ENCODE results near the gene FBLN1. TPM values are rescaled to one million over a fixed set of nuclear protein-coding genes. Genes with fewer than 3 reads are reported as not detected.

Gene FBLN1
- total RNA-seq, 1 experiment from 2014 or later: 183 TPM

- no peak for ATAC-seq
- Mint-ChIP-seq H3K9me3 (no peaks in the 10 kb centered on the region), H3K27ac (no peak overlapping the region; the same call in 1 of the 2 replicates), H3K27me3 (ENCODE audit: low read depth) (peaks cover 14% of the 10 kb centered on the region), H3K36me3 (no peaks in the 10 kb centered on the region), H3K4me3 (peak overlapping the region; percentile 33), H3K4me1 (peaks cover 61% of the 10 kb centered on the region)
- TF ChIP-seq HMGA2 (CRISPR knock-in tag; IDR thresholded peaks at IDR 0.05): no peak
- no peak for TF ChIP-seq HMGXB4 (CRISPR knock-in tag; IDR thresholded peaks at IDR 0.05)
- no peak for TF ChIP-seq JAZF1 (CRISPR knock-in tag; IDR thresholded peaks at IDR 0.05)
- TF ChIP-seq, protein P1, sequence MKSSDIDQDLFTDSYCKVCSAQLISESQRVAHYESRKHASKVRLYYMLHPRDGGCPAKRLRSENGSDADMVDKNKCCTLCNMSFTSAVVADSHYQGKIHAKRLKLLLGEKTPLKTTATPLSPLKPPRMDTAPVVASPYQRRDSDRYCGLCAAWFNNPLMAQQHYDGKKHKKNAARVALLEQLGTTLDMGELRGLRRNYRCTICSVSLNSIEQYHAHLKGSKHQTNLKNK (CRISPR knock-in tag; IDR thresholded peaks at IDR 0.05): no peak
- TF ChIP-seq ZNF396 (CRISPR knock-in tag; IDR thresholded peaks at IDR 0.05; ENCODE audit: borderline replicate concordance): no peak
- TF ChIP-seq, protein P2, sequence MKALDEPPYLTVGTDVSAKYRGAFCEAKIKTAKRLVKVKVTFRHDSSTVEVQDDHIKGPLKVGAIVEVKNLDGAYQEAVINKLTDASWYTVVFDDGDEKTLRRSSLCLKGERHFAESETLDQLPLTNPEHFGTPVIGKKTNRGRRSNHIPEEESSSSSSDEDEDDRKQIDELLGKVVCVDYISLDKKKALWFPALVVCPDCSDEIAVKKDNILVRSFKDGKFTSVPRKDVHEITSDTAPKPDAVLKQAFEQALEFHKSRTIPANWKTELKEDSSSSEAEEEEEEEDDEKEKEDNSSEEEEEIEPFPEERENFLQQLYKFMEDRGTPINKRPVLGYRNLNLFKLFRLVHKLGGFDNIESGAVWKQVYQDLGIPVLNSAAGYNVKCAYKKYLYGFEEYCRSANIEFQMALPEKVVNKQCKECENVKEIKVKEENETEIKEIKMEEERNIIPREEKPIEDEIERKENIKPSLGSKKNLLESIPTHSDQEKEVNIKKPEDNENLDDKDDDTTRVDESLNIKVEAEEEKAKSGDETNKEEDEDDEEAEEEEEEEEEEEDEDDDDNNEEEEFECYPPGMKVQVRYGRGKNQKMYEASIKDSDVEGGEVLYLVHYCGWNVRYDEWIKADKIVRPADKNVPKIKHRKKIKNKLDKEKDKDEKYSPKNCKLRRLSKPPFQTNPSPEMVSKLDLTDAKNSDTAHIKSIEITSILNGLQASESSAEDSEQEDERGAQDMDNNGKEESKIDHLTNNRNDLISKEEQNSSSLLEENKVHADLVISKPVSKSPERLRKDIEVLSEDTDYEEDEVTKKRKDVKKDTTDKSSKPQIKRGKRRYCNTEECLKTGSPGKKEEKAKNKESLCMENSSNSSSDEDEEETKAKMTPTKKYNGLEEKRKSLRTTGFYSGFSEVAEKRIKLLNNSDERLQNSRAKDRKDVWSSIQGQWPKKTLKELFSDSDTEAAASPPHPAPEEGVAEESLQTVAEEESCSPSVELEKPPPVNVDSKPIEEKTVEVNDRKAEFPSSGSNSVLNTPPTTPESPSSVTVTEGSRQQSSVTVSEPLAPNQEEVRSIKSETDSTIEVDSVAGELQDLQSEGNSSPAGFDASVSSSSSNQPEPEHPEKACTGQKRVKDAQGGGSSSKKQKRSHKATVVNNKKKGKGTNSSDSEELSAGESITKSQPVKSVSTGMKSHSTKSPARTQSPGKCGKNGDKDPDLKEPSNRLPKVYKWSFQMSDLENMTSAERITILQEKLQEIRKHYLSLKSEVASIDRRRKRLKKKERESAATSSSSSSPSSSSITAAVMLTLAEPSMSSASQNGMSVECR (CRISPR knock-in tag; IDR thresholded peaks at IDR 0.05; ENCODE audit: borderline replicate concordance): no peak
- TF ChIP-seq, protein P3, sequence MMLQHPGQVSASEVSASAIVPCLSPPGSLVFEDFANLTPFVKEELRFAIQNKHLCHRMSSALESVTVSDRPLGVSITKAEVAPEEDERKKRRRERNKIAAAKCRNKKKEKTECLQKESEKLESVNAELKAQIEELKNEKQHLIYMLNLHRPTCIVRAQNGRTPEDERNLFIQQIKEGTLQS (CRISPR knock-in tag; conservative IDR thresholded peaks at IDR 0.05): no peak
- no peak for TF ChIP-seq NR1H2 (CRISPR knock-in tag; IDR thresholded peaks at IDR 0.05)
- no peak for TF ChIP-seq AFF4 (CRISPR knock-in tag; IDR thresholded peaks at IDR 0.05; ENCODE audit: borderline replicate concordance)
- TF ChIP-seq ZNF219 (CRISPR knock-in tag; IDR thresholded peaks at IDR 0.05; ENCODE audit: borderline replicate concordance): no peak
- TF ChIP-seq ESRRA (CRISPR knock-in tag; IDR thresholded peaks at IDR 0.05; ENCODE audit: borderline replicate concordance): no peak
- no peak for TF ChIP-seq ZNF671 (CRISPR knock-in tag; IDR thresholded peaks at IDR 0.05)
- TF ChIP-seq MYBL2 (CRISPR knock-in tag; IDR thresholded peaks at IDR 0.05): no peak
- TF ChIP-seq ZNF232 (CRISPR knock-in tag; IDR thresholded peaks at IDR 0.05): no peak
- TF ChIP-seq, protein P4, sequence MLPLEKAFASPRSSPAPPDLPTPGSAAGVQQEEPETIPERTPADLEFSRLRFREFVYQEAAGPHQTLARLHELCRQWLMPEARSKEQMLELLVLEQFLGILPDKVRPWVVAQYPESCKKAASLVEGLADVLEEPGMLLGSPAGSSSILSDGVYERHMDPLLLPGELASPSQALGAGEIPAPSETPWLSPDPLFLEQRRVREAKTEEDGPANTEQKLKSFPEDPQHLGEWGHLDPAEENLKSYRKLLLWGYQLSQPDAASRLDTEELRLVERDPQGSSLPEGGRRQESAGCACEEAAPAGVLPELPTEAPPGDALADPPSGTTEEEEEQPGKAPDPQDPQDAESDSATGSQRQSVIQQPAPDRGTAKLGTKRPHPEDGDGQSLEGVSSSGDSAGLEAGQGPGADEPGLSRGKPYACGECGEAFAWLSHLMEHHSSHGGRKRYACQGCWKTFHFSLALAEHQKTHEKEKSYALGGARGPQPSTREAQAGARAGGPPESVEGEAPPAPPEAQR (CRISPR knock-in tag; IDR thresholded peaks at IDR 0.05): no peak
- ChIA-PET CTCF (interaction anchor here (0.6 to 2.0 kb wide), 8 partner anchors 14 to 1085 kb away, joined by 3 to 10 read pairs (median 4); no protein-coding TSS in a partner anchor), POLR2A (no interaction called here)
- DNase-seq (ENCODE audit: low spot score): no peak
Measured at GRCh38 chr22:45630436-45630835, 127.8 kb downstream of the FBLN1 start.
